GM20431 (cell line): ENCODE data around the gene POM121.
"Not testable (repeated sequence)": the region's sequence is repeated elsewhere in the genome, so short reads cannot be mapped to it uniquely, and the experiment has no call there.

Experiments used
- in situ Hi-C: fragments of 300-500 bp; cut with MseI, MboI; formaldehyde crosslinking; loops from one replicate; pipeline ENCODE4 v1.15.0; 2020; ENCODE audit warnings: low sequenced_read_pairs; ENCODE audit not compliant: unreplicated experiment

The POM121 gene

GRCh38 chr7:72924733-72925545 is at the start of gene POM121:
POM121 (plus strand) TSS chr7:72925095; CDS start chr7:72925122, 27 bp downstream.
- in situ Hi-C loops, result no loop called here

GRCh38 chr7:72879079-72879736 is 45.7 kb upstream of the POM121 start:
- in situ Hi-C loops, result not testable (repeated sequence)

- in situ Hi-C loops, result not testable (repeated sequence)
These were observed 45.1 kb upstream of the POM121 start for GRCh38 chr7:72879737-72880215.

GRCh38 chr7:72891750-72892149 is 33.1 kb upstream of the POM121 start:
- in situ Hi-C loops, result not testable (repeated sequence)

- in situ Hi-C loops, result not testable (repeated sequence)
These were observed 20.2 kb upstream of the POM121 start for GRCh38 chr7:72904740-72905139.

GRCh38 chr7:72908422-72908821 is 16.5 kb upstream of the POM121 start:
- in situ Hi-C loops, result not testable (repeated sequence)

GRCh38 chr7:72911395-72911794 is 13.5 kb upstream of the POM121 start:
- in situ Hi-C loops, result not testable (repeated sequence)

- in situ Hi-C loops, result not testable (repeated sequence)
These were observed 11.1 kb upstream of the POM121 start for GRCh38 chr7:72913750-72914149.

GRCh38 chr7:72914756-72915525 is 10.0 kb upstream of the POM121 start:
- in situ Hi-C loops, result not testable (repeated sequence)

- in situ Hi-C loops, result no loop called here
These were observed 5.6 kb upstream of the POM121 start for GRCh38 chr7:72919256-72919775.

- in situ Hi-C loops, result no loop called here
These were observed 536 bp upstream of the POM121 start for GRCh38 chr7:72924386-72924732.

- in situ Hi-C loops, result no loop called here
These were observed 738 bp downstream of the POM121 start for GRCh38 chr7:72925546-72926120.

- in situ Hi-C loops, result not testable (repeated sequence)
These were observed 2.9 kb downstream of the POM121 start for GRCh38 chr7:72927791-72928190.

- in situ Hi-C loops, result not testable (repeated sequence)
These were observed 3.3 kb downstream of the POM121 start for GRCh38 chr7:72928216-72928615.

- in situ Hi-C loops, result not testable (repeated sequence)
These were observed 17.3 kb downstream of the POM121 start for GRCh38 chr7:72942022-72942705.

- in situ Hi-C loops, result not testable (repeated sequence)
These were observed 18.1 kb downstream of the POM121 start for GRCh38 chr7:72942956-72943355.

- in situ Hi-C loops, result not testable (repeated sequence)
These were observed 20.0 kb downstream of the POM121 start for GRCh38 chr7:72944937-72945336.

- in situ Hi-C loops, result not testable (repeated sequence)
These were observed 20.7 kb downstream of the POM121 start for GRCh38 chr7:72945597-72945996.

GRCh38 chr7:72946130-72946745 is 21.3 kb downstream of the POM121 start:
- in situ Hi-C loops, result not testable (repeated sequence)
